Measurements from ENCODE around the gene DDRGK1.
"Not testable (repeated sequence)": the region's sequence is repeated elsewhere in the genome, so short reads cannot be mapped to it uniquely, and the experiment has no call there.

DDRGK1 gene

GRCh38 chr20:3210346-3210745 lies 5.9 kb upstream of the DDRGK1 start:
- no peak for DNase-seq

DNA sequence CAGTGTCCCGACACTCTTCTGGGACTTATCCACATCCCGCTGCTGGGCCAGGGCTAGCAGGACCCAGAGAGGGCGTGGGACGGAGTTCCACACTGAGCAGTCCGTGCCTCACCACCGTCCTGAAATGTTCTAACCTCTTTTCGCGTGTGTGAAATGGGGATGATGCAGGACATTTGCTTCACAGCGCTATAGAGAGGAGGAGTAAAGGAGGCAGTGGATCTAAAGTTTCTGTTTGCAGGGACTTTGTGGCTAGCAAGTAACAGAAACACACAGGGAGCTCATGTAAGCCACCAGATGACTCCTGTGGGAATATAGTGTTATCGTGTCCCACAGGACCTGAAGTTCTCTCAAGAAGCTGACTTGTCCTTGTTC lies 5.5 kb upstream of the DDRGK1 start:
- no peak for DNase-seq

DNA sequence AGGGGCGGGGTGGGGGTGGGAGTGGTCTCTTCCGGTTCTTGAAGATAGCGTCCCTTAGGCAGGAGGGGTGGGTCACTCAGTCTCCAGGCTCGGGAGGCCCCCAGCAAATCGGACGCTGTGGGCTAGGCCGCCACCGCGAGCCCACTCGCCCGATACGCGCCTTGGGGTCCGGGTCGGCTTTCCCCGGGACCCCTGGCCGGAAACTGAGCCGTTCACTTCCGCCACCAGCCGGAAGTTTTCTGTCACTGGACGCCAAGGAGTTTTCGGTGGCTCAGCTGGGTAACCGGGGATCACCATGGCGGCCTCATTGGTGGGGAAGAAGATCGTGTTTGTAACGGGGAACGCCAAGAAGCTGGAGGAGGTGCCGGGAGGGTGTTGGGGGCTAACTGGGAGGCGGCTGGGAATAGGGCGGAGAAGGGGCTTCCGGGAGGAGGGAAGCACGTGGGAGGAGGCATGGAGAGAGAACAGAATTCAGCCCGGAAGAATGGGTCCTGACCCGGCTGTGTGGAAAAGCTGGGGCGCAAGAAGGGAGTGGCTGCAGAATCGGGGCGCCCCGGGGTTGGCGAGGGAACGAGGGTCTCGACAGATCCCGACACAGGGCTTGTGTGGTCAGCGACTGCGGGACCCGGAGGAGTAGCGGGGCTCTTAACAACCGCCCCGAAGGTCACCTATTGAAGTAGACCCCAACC lies 4.9 kb upstream of the DDRGK1 start, which contains the start of gene ITPA:
TSS of gene ITPA (plus strand) at position 242 of the 689 bp plus-strand sequence. CDS start at position 296, 54 bp downstream.
- DNase-seq, result peak; percentile 40

- no peak for DNase-seq
Measured at GRCh38 chr20:3208786-3209256, 4.3 kb upstream of the DDRGK1 start.

GRCh38 chr20:3203315-3204123 lies 963 bp downstream of the DDRGK1 start:
- peak; percentile 9 for DNase-seq

GRCh38 chr20:3202965-3203314 lies 1.5 kb downstream of the DDRGK1 start:
- no peak for DNase-seq

- no peak for DNase-seq
Measured at GRCh38 chr20:3199976-3200755, 4.3 kb downstream of the DDRGK1 start.

DNA sequence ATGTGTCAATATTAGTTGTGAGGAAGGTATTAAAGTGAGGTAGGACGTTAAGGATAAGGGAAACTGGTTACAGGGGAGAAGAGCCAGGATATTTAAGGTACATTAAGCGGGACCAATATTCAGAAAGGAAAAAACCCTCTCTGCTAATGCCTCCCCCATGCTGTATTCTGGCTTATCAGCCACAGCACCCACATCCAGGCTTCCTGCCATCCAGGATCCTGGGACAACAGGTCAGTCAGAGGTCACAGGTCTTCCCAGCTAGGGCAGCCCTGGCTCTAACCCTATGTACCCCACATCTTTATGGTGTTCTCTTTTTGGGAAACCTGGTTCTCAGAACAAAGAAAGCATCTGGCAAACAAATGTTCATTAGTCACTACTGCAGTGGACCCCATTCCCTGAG lies 5.3 kb downstream of the DDRGK1 start:
- no peak for DNase-seq

- DNase-seq, result no peak
Measured at GRCh38 chr20:3195590-3196237, 8.8 kb downstream of the DDRGK1 start.

- no peak for DNase-seq
Measured at GRCh38 chr20:3194617-3195280, 9.7 kb downstream of the DDRGK1 start.

GRCh38 chr20:3193806-3194616 lies 10.5 kb downstream of the DDRGK1 start:
- DNase-seq, result no peak

GRCh38 chr20:3192226-3193015 lies 12.1 kb downstream of the DDRGK1 start:
- DNase-seq, result no peak

DNA sequence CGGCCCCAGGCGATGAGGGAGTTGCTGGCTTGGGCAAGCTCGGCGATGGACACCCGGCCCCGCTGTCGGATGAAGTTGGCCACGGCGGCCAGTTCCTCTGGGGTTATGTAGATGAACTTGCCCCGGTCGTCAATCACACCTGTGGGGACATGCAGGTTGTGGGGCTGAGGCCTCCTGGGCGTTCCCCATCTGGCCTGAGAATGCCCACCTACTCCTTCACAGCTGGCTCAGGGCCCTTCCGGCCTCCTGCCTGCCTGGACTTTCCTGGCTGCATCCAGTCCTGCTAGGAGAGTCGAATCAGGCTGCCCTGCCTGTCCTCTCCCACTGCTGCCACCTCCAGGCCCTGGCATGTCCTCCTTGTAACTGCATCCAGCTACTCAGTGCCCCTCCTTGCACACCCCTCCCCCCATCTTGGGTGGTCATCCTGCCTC lies 13.8 kb downstream of the DDRGK1 start:
- no peak for DNase-seq

DNA sequence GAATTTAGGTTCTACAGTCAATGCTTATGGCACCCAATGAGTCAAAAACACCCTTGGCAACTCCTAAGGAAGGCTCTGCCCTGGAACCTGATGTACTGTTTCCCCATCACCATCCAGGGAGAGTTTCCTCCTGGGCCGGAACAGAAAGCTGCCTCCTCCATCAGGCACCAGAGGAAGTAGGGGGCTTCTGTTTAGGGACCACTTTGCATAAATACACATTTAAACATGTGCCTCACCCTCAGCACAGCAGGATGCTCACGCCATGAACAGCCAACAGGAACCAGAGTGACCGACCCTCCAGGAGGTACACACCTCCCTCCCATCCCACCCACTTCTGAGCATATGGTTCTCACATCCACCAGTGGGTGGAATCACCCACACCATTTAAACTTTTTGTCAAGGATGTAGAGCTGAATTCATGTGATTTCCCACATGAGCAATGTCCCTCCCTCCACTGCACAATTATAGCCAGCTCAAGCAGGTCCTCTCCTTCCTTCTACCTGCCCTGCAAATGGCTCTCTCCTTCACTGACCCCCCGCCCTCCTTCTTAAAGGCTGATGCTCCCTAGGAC lies 14.8 kb downstream of the DDRGK1 start:
- no peak for DNase-seq

DNA sequence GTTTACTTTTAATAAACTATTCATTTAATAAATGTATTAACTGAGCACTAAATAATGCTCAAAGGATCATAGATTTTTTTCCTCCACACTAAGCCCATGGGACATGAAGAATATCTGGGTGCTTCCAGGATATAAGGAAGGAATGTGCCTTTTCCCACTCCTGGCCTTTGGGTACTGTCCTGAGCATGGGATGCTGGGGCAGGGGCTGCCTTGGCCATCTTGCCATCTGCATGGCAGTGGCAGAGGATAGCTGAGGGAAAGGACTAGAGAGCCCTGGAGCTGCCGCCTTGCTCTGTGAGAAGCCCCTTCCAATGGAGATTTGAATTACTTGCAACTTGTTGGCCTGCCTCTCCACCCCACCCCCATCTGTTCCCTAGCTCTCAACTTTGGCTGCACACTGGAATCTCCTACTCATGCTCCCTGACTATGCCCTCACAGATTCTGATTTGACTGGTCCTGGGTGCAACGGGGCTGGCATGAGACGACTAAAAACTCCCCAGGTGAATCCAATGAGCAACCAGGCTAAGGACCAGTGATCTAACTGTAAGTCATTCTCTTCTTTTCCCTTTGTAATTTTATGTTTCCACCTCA lies 15.6 kb downstream of the DDRGK1 start:
- DNase-seq, result no peak

DNA sequence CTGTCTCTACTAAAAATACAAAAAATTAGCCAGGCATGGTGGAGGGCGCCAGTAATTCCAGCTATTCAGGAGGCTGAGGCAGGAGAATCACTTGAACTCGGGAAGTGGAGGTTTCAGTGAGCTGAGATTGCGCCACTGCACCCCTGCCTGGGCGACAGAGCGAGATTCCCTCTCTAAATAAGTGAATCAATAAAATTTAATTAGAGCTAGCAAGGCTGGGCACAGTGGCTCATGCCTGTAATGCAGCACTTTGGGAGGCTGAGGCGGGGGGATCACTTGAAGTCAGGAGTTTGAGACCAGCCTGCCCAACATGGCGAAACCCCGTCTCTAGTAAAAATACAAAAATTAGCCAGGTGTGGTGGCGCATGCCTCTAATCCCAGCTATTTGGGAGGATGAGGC lies 16.6 kb downstream of the DDRGK1 start:
- not testable (repeated sequence) for DNase-seq

DNA sequence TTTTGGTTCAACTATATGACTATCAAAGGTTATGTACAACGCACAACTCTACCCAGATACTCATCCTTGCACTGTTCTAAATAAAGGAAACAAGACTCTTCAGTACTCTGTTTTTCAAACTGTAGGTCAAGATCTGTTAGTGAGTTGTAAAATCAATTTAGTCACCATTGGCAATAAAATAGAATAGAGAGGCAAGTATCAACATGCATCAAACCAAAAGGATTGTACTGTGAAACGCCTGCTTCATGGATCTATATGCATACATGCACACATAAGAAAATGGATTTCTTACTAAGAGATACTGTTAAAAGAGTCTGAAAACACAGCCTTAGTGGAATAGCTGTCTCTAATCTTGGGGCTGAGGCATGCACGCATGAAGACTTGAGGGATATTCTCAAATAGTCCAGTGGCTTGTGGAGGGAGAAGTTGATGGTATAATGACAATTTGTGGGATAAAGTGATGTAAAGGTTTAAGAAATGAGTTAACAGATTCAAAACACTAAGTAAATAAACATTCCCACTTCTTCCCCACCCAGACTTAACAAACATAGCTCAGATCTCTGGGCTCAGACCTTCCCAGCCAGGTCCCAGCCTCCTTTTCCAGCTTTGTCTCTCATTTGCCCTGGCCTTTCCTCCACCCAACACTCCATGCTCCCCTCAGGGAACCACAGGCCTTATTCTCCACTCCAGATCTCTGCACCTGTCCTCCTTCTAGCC lies 20.4 kb downstream of the DDRGK1 start:
- DNase-seq, result no peak

DNA sequence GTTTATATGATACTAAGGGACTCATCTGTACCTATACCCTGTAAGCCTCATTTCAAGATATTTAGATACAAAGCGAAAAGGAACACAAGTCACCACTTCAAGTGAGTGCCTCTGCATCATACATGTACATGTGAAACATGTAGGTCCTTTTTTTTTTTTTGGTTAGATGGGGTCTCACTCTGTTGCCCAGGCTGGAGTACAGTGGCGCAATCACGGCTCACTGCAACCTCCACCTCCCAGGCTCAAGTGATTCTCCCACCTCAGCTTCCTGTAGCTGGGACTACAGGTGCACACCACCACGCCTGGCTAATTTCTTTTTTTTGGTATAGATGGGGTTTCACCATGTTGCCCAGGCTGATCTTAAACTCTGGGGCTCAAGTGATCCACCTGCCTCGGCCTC lies 22.1 kb downstream of the DDRGK1 start:
- DNase-seq, result not testable (repeated sequence)

DNA sequence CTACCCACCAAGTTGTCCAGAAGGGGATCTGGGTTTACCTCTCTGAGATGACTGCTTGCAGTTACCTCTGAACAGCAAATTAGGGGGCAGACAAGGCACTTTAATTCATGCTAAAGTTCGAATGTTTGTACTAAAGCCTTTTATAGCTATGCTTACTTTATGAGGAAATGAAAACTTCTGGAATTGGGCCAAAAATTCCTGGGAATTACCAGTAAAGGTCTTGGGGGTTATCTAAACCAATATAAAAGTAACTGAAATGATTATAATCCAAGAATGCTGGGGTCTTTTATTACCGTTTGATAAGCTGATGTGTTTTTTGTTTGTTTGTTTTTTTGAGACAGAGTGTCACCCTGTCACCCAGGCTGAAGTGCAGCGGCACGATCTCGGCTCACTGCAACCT lies 23.2 kb downstream of the DDRGK1 start:
- no peak for DNase-seq

All from T-helper 9 cell (primary cell).